ENCODE data around the gene CAPN5.

DNA sequence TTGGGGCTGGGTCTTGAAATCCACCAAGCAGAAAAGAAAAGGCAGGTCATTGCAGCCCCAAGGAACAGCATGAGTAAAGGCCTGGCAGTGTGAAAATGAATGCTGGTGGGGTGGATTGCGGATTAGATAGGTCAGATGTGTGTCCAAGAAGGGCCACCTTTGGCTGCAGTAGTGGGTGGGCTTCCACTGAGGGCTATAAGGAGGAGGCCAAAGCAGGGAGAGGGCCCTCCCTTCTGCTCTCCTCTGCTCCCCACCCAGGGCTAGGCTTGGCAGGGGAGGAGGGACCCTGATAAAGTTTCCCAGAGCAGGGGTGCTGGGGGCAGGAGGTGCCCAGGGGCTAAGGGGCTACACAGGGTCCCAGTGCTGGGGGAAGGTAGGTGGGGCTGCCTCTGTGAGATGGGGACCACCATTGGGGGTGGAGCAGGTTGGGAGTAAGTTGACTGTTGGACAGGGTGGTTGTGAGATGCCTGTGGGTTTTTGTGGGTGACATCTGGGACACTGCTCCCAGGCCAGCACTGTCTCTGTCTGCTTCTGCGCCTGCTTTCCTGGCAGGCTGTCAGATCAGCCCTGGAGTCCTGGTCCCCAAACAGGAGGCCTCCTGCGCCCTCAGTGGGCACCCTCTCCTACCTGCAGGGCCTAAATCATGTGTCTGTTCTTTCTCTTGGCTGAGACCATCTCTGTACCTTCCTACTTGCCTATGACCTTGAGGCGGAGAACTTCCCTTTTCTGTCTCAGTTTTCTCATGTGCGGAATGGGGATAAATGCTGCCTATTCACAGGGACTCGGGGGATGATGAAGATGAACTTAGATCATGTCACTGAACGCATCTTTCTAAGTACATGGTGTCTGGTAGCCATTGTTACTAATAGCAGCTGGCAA is 1.9 kb downstream of the CAPN5 start:
- TF ChIP-seq CTCF (IDR thresholded peaks at IDR 0.05; ENCODE audit: poor library complexity) (no peak), EZH2phosphoT487 (IDR thresholded peaks at IDR 0.05; ENCODE audit: low read depth, severe bottlenecking, unreplicated experiment) (no peak)
